K562 (cell line): ENCODE results near the gene ERGIC3. TPM values are rescaled to one million over a fixed set of nuclear protein-coding genes. Genes with fewer than 3 reads are reported as not detected.

Experiments
- ARHGAP35 ChIP-seq: fragments of 450-650 bp; IDR thresholded peaks from 2 replicates; pipeline ENCODE4 v1.6.1; 2018; ENCODE audit not compliant: partially characterized antibody
- CHD1 ChIP-seq: fragments of 200-600 bp; sonication (generic); IDR thresholded peaks from one replicate; pipeline ENCODE4 v1.6.1; 2012; ENCODE audit warnings: mild to moderate bottlenecking, moderate library complexity, low read length, inconsistent platforms
- CREB5 ChIP-seq: fragments of 250-450 bp; sonication (Bioruptor Pico); IDR thresholded peaks from 2 replicates; pipeline ENCODE4 v1.5.0; 2020; ENCODE audit warnings: mild to moderate bottlenecking
- CXXC5 ChIP-seq: fragments of 250-450 bp; sonication (Bioruptor Pico); IDR thresholded peaks from 2 replicates; pipeline ENCODE4 v1.8.0; 2022; ENCODE audit warnings: inconsistent platforms, mild to moderate bottlenecking, moderate library complexity
- DDX20 ChIP-seq: fragments of 450-650 bp; IDR thresholded peaks from 2 replicates; pipeline ENCODE4 v1.6.1; 2016; ENCODE audit warnings: missing genetic modification characterization, low read depth, mild to moderate bottlenecking, missing compliant biosample characterization, moderate library complexity
- HIVEP1 ChIP-seq: fragments of 250-450 bp; sonication (Bioruptor Pico); IDR thresholded peaks from 2 replicates; pipeline ENCODE4 v1.4.0; 2020; ENCODE audit warnings: mild to moderate bottlenecking
- NCOA4 ChIP-seq: fragments of 450-650 bp; IDR thresholded peaks from 2 replicates; pipeline ENCODE4 v1.6.1; 2018; ENCODE audit warnings: mild to moderate bottlenecking; ENCODE audit not compliant: partially characterized antibody
- NCOA6 ChIP-seq: fragments of 450-650 bp; IDR thresholded peaks from 2 replicates; pipeline ENCODE4 v1.6.1; 2017; ENCODE audit warnings: mild to moderate bottlenecking
- NELFE ChIP-seq: IDR thresholded peaks from 2 replicates; pipeline ENCODE4 v1.6.1; 2011; ENCODE audit warnings: mild to moderate bottlenecking; ENCODE audit not compliant: insufficient read depth, insufficient read length
- PBX2 ChIP-seq, 2 experiments: IDR thresholded peaks in 1 of 2; conservative IDR thresholded peaks in 1 of 2; 2 replicates each; pipeline ENCODE4 v1.6.1; 2016; ENCODE audit warnings: low read depth in 2 of 2, mild to moderate bottlenecking in 1 of 2, missing compliant biosample characterization in 1 of 2, missing genetic modification characterization in 1 of 2, moderate library complexity in 1 of 2
- RBBP5 ChIP-seq: fragments of 200-600 bp; sonication (generic); IDR thresholded peaks from 2 replicates; pipeline ENCODE4 v1.6.1; 2012; ENCODE audit warnings: borderline replicate concordance, mild to moderate bottlenecking, low read length, control low read depth, inconsistent platforms; ENCODE audit not compliant: insufficient read depth, poor library complexity, severe bottlenecking
- RBM34 ChIP-seq: fragments of 200-400 bp; formaldehyde crosslinking; IDR thresholded peaks from 2 replicates; pipeline ENCODE4 v1.6.1; 2018; ENCODE audit warnings: low read length, borderline replicate concordance; ENCODE audit not compliant: insufficient read depth
- SPI1 ChIP-seq: IDR thresholded peaks from 2 replicates; pipeline ENCODE4 v1.6.1; 2011; ENCODE audit warnings: low read depth, low read length, control low read depth, borderline replicate concordance
- TBP ChIP-seq: optimal IDR thresholded peaks from 2 replicates; pipeline ENCODE3; 2011; ENCODE audit warnings: low read depth, low read length, improper control_type of control experiment
- ZNF174 ChIP-seq: fragments of 250-450 bp; sonication (Bioruptor Pico); IDR thresholded peaks from 2 replicates; pipeline ENCODE4 v1.4.0; 2020; ENCODE audit warnings: mild to moderate bottlenecking
- ZNF3 ChIP-seq: fragments of 250-450 bp; sonication (Bioruptor Pico); IDR thresholded peaks from 2 replicates; pipeline ENCODE4 v1.5.0; 2021; ENCODE audit warnings: mild to moderate bottlenecking, moderate library complexity
- ZNF57 ChIP-seq: fragments of 450-650 bp; formaldehyde crosslinking; IDR thresholded peaks from 2 replicates; pipeline ENCODE4 v1.4.0; 2020; ENCODE audit warnings: mild to moderate bottlenecking, moderate library complexity
- ZNF766 ChIP-seq: fragments of 200-800 bp; sonication (Bioruptor generic); conservative IDR thresholded peaks from 2 replicates; pipeline ENCODE4 v1.6.1; 2016; ENCODE audit warnings: missing genetic modification characterization, missing compliant biosample characterization
- polyA plus RNA-seq, 8 experiments: library from polyadenylated mRNA; depleted of rRNA in 4 of 8; stranded (reverse) in 5 of 8; unstranded in 3 of 8; fragments of >200 nt; fragmentation: Nextera tagmentation in 2 of 8; fragmentation: Illumina TruSeq in 1 of 8; extraction: Ambion mirVana in 2 of 8; extraction: Trizol in 1 of 8; gene quantifications; 2 replicates each; pipeline versions ENCODE4 v1.2.1 to v1.2.3, GENCODE V29; 2011 to 2014; ENCODE audit warnings: inconsistent platforms in 1 of 8, missing spikeins in 1 of 8
- total RNA-seq, 7 experiments: library from RNA; depleted of rRNA in 6 of 7; stranded (reverse); fragments of >200 nt in 6 of 7; fragmentation: Illumina TruSeq in 2 of 7; extraction: Trizol in 2 of 7; gene quantifications; 2 replicates each; pipeline versions ENCODE4 v1.2.1 to v1.2.3, GENCODE V29; 2011 to 2021; ENCODE audit warnings: low replicate concordance in 1 of 7
- TF ChIP-seq, protein P1 (sequence below), 2 experiments: fragments of 200-800 bp in 1 of 2; sonication (Bioruptor generic) in 1 of 2; sonication (generic) in 1 of 2; formaldehyde crosslinking in 1 of 2; IDR thresholded peaks in 1 of 2; conservative IDR thresholded peaks in 1 of 2; 2 replicates each; pipeline versions ENCODE4 v1.5.0 to v1.6.1; 2016 to 2020; ENCODE audit warnings: missing compliant biosample characterization in 1 of 2, missing genetic modification characterization in 1 of 2, missing genetic modification reagents in 1 of 2

ERGIC3 gene
- total and polyA plus RNA-seq, 9 of the 15 experiments (the other 6 are each of a cell fraction or from before 2014, with no cell fraction given) = 121 to 278 (median 184) TPM

DNA sequence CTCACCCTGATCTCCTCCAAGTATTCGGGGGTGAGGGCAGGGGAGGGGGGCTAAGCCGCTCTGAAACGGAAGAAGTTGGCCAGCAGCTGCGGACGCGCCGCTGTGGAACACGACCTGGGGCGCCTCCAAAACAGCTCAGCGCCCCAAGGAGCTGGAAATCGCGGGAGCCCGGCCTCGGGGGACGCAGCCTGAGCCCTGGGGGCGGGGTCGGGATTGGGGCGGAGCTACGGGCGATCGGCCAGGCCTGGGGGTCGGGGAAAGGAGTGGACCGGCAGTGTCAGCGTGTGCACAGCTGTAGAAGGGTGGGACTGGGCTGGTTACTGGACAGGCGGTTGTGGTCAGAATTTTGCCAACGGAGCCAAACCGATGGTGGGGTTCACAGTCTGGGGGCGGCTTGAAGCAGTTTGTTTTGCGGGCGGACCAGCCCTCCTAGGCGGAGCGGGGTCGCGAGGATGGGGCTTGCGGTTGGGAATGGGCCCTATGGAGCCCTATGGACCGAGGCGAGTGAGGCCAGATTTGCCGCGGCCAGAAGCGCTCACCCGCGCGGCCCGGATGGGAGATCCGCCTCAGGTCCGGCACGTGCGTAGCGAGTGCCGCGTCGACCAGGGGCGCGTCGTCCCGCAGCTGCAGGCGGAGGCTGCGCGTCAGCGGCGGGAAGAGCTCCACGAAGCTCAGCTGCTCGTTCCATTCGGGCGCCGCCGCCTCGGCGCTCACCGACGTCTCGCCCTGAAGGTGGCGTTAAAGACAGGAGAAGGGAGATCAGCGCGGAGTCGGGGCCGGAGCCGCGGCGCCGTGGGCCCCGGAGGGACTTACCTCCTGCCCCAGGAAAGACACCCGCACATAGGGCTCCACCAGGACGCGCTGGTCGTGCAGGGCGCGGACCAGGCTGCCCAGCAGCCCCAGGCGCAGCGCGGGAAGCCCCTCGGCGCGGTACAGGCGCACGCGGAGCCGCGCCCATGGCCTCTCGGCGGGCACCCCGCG is 59.4 kb downstream of the ERGIC3 start (continued):
- no peak for TF ChIP-seq NELFE
- peak; percentile 43 for TF ChIP-seq TBP
- peak; percentile 99 for TF ChIP-seq CXXC5
- TF ChIP-seq HIVEP1 (CRISPR knock-in tag) = no peak
- no peak for TF ChIP-seq NCOA6
- TF ChIP-seq ARHGAP35 = no peak
- TF ChIP-seq ZNF174 = no peak
- no peak for TF ChIP-seq ZNF766 (CRISPR knock-in tag)
- TF ChIP-seq ZNF3 = no peak
- no peak for TF ChIP-seq DDX20 (tag)
- no peak for TF ChIP-seq NCOA4
- TF ChIP-seq PBX2 (CRISPR knock-in tag; IDR thresholded peaks at IDR 0.05; ENCODE audit: low read depth) = no peak
- TF ChIP-seq PBX2 (tag; conservative IDR thresholded peaks at IDR 0.05; ENCODE audit: low read depth) = no peak
- 0 out of 2 replicates have a peak, but pooled peaks have one; percentile 28 for TF ChIP-seq RBM34
- no peak for TF ChIP-seq ZNF57
- peak; percentile 27 for TF ChIP-seq RBBP5
- no peak for TF ChIP-seq CHD1
- no peak for TF ChIP-seq CREB5
- TF ChIP-seq, protein P1, sequence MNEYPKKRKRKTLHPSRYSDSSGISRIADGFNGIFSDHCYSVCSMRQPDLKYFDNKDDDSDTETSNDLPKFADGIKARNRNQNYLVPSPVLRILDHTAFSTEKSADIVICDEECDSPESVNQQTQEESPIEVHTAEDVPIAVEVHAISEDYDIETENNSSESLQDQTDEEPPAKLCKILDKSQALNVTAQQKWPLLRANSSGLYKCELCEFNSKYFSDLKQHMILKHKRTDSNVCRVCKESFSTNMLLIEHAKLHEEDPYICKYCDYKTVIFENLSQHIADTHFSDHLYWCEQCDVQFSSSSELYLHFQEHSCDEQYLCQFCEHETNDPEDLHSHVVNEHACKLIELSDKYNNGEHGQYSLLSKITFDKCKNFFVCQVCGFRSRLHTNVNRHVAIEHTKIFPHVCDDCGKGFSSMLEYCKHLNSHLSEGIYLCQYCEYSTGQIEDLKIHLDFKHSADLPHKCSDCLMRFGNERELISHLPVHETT (CRISPR knock-in tag; conservative IDR thresholded peaks at IDR 0.05 in 1 of 2, IDR thresholded peaks at IDR 0.05 in 1 of 2) = no peak
- no peak for TF ChIP-seq SPI1
